Astrocyte of the spinal cord (primary cell): ENCODE measurements around the gene SPAG4.
A peak's percentile ranks its signal among the peaks of the same experiment; 100 is the strongest.

Source experiments
- DNase-seq: peaks from one replicate; pipeline ENCODE4 v3.0.0; 2011; ENCODE audit warnings: low read depth, low spot score
- H3K4me3 ChIP-seq: 2 replicates; pipeline ENCODE4 v1.5.1; 2011; ENCODE audit warnings: low read depth, mild to moderate bottlenecking, low read length, moderate library complexity
- in situ Hi-C: cut with HindIII; loops from 2 replicates; pipeline ENCODE4 v1.10.0; 2017; ENCODE audit warnings: low sequenced_read_pairs
- TF ChIP-seq, protein P1 (sequence below): IDR thresholded peaks from 2 replicates; pipeline ENCODE4 v1.5.1; 2012; ENCODE audit warnings: low read depth, mild to moderate bottlenecking, low read length, inconsistent platforms

Gene SPAG4

DNA sequence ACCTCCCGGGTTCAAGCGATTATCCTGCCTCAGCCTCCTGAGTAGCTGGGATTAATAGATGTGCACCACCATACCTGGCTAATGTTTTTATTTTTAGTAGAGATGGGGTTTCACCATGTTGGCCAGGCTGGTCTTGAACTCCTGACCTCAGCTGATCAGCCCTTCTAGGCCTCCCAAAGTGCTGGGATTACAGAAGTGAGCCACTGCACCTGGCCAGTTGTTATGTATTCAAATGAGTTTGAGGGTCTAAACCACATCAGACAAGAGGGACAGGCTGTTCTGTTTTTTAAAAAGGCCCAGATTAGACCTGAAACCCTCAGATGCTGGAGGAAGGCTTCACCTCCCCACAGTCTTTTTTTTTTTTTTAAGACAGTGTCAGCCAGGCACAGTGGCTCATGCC lies 4.1 kb upstream of the SPAG4 start:
- H3K4me3 ChIP-seq: no peak overlapping the region
- no peak for DNase-seq
- TF ChIP-seq, protein P1, sequence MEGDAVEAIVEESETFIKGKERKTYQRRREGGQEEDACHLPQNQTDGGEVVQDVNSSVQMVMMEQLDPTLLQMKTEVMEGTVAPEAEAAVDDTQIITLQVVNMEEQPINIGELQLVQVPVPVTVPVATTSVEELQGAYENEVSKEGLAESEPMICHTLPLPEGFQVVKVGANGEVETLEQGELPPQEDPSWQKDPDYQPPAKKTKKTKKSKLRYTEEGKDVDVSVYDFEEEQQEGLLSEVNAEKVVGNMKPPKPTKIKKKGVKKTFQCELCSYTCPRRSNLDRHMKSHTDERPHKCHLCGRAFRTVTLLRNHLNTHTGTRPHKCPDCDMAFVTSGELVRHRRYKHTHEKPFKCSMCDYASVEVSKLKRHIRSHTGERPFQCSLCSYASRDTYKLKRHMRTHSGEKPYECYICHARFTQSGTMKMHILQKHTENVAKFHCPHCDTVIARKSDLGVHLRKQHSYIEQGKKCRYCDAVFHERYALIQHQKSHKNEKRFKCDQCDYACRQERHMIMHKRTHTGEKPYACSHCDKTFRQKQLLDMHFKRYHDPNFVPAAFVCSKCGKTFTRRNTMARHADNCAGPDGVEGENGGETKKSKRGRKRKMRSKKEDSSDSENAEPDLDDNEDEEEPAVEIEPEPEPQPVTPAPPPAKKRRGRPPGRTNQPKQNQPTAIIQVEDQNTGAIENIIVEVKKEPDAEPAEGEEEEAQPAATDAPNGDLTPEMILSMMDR: no peak
- in situ Hi-C loops: no loop called here

DNA sequence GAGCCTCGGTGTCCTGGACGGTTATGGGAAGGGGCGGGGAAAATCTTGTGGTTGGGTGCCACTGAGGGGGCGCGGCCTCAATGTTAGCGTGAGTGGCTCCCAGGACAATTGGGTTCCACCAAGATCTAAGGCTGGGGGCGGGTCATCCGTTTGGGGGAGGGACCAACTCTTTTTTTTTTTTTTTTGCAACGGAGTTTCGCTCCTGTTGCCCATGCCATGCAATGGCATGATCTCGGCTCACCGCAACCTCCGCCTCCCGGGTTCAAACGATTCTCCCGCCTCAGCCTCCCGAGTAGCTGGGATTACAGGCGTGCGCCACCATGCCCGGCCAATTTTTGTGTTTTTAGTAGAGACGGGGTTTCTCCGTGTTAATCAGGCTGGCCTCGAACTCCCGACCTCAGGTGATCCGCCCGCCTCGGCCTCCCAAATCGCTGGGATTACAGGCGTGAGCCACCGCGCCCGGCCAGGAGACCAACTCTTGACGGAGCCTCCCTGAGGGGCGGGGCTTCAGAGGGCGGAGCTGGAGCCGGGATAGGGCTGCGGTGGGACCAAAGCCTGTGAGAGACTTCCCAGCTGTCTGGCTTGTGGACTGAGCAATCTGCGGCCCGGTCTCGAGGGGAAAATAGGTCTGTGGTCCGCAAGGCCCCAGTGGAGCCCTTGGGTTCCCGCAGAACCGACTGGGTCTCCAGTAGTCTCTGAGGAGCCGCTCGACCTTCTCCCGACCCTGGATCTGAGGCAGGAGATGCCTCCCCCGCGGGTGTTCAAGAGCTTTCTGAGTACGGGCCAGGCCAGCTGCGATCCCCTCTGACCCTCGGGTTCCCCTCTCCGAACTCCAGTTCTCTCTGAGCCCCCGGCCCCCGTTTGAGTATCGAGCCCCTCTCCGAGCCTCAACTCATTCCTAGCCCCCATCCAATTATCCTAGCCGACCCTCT lies 1.1 kb downstream of the SPAG4 start:
- TF ChIP-seq, protein P1: no peak
- in situ Hi-C loops: no loop called here
- DNase-seq: peak; percentile 84
- peak overlapping the region; percentile 60 for H3K4me3 ChIP-seq

- TF ChIP-seq, protein P1: peak; percentile 46
- in situ Hi-C loops: no loop called here
- DNase-seq: peak; percentile 59
- H3K4me3 ChIP-seq: peak overlapping the region; percentile 60
Measured at GRCh38 chr20:35617397-35618262, 2.0 kb downstream of the SPAG4 start.

- TF ChIP-seq, protein P1: no peak
- in situ Hi-C loops: no loop called here
- peak; percentile 34 for DNase-seq
- peak overlapping the region; percentile 60 for H3K4me3 ChIP-seq
Measured at GRCh38 chr20:35618263-35619131, 2.9 kb downstream of the SPAG4 start.

- H3K4me3 ChIP-seq: peak overlapping the region; percentile 60
- DNase-seq: peak; percentile 81
- TF ChIP-seq, protein P1: peak; percentile 54
- in situ Hi-C loops: no loop called here
Measured at GRCh38 chr20:35619196-35620095, 3.8 kb downstream of the SPAG4 start.
